Measurements from ENCODE around the gene PARD3. TPM values are rescaled to one million over a fixed set of nuclear protein-coding genes. Genes with fewer than 3 reads are reported as not detected.

The PARD3 gene
- total RNA-seq, 2 experiments from 2014 or later, result 0.53 to 0.71 TPM

DNA sequence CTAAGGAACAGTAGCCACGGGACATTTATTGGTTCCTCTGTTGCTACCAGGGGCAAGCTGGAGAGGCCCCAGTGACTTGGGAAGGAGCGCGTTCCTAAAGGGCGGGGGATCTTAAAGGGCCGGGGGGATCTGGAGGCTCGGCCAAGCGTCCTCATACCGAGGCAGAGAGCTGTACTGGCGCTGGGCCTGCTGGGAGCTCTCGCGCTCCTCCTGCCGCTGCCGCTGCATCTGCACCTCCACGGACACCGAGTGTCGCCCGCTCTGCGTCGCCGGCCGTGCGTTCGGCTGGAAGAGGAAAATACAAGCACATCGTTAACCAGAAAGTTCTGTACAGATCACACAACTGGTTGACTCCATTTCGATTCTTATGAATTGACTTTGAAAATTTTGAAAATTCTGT lies 695.6 kb downstream of the PARD3 start:
- Mint-ChIP-seq H3K36me3 (ENCODE audit: low read depth) (no peaks in the 10 kb centered on the region), H3K4me1 (ENCODE audit: low read depth) (peaks cover 18% of the 10 kb centered on the region), H3K27ac (no peak overlapping the region), H3K9me3 (no peaks in the 10 kb centered on the region), H3K4me3 (no peak overlapping the region), H3K27me3 (no peaks in the 10 kb centered on the region)
- POLR2A ChIA-PET, result no interaction called here
- CTCF ChIA-PET, result no interaction called here
- H3K4me1 ChIP-seq (ENCODE audit: insufficient read depth, low read length), result no peaks in the 10 kb centered on the region
- ATAC-seq (ENCODE audit: poor library complexity) (no peak), DNase-seq (no peak)
- H3K36me3 ChIP-seq (ENCODE audit: insufficient read depth, low read length), result no peaks in the 10 kb centered on the region
- no peak overlapping the region for H3K4me3 ChIP-seq (ENCODE audit: low read length)
- no peaks in the 10 kb centered on the region for H3K9me3 ChIP-seq (ENCODE audit: control insufficient read depth in 1 of 2, insufficient read depth in 1 of 2, low read length in 2 of 2)
- H3K27ac ChIP-seq (ENCODE audit: low read depth in 1 of 2, low read length in 2 of 2), result no peak overlapping the region
- TF ChIP-seq, protein P1, sequence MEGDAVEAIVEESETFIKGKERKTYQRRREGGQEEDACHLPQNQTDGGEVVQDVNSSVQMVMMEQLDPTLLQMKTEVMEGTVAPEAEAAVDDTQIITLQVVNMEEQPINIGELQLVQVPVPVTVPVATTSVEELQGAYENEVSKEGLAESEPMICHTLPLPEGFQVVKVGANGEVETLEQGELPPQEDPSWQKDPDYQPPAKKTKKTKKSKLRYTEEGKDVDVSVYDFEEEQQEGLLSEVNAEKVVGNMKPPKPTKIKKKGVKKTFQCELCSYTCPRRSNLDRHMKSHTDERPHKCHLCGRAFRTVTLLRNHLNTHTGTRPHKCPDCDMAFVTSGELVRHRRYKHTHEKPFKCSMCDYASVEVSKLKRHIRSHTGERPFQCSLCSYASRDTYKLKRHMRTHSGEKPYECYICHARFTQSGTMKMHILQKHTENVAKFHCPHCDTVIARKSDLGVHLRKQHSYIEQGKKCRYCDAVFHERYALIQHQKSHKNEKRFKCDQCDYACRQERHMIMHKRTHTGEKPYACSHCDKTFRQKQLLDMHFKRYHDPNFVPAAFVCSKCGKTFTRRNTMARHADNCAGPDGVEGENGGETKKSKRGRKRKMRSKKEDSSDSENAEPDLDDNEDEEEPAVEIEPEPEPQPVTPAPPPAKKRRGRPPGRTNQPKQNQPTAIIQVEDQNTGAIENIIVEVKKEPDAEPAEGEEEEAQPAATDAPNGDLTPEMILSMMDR (IDR thresholded peaks at IDR 0.05), result no peak
- intact Hi-C loops (cut with DNase I, micrococcal nuclease), result no loop called here
- no peaks in the 10 kb centered on the region for H3K27me3 ChIP-seq (ENCODE audit: control insufficient read depth in 1 of 2, insufficient read depth in 2 of 2, low read length in 2 of 2)

DNA sequence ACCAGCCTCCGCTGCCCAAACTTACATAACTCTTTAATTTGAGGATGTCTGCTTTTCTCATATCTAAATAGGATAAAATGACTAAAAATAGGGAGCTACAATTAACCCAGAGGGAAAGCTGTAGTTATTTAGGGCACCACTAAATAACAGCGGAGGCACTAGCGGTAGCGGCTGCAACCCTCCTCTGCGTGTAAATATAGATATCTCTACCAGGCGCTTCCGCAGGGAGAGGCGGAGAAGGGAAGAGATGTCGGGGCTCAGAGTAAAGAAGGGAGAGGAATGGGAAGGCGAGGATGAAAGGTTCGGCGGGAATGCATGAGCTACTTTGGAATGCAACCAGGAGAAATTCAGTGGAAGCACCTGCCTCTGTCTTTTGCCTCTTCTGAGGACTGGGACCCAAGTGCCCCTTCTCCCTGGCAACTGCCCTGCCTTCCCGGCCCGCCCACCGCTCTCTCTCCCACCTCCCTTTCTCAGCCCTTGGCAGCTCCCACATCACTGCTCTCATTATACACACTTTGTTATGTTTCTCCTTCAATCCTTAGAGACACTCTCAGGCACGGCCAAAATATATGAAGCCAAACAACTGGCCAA lies 698.3 kb downstream of the PARD3 start:
- Histone ChIP-seq H3K27me3 (ENCODE audit: control insufficient read depth in 1 of 2, insufficient read depth in 2 of 2, low read length in 2 of 2) (no peaks in the 10 kb centered on the region), H3K4me3 (ENCODE audit: low read length) (no peak overlapping the region), H3K9me3 (ENCODE audit: control insufficient read depth in 1 of 2, insufficient read depth in 1 of 2, low read length in 2 of 2) (no peaks in the 10 kb centered on the region), H3K27ac (ENCODE audit: low read depth in 1 of 2, low read length in 2 of 2) (no peak overlapping the region), H3K4me1 (ENCODE audit: insufficient read depth, low read length) (no peaks in the 10 kb centered on the region), H3K36me3 (ENCODE audit: insufficient read depth, low read length) (no peaks in the 10 kb centered on the region)
- no peak for ATAC-seq (ENCODE audit: poor library complexity)
- no peak for DNase-seq
- TF ChIP-seq, protein P1 (IDR thresholded peaks at IDR 0.05), result no peak
- Mint-ChIP-seq H3K4me3 (no peak overlapping the region), H3K9me3 (no peaks in the 10 kb centered on the region), H3K36me3 (ENCODE audit: low read depth) (no peaks in the 10 kb centered on the region), H3K4me1 (ENCODE audit: low read depth) (peaks cover 6% of the 10 kb centered on the region), H3K27ac (no peak overlapping the region), H3K27me3 (no peaks in the 10 kb centered on the region)
- intact Hi-C loops (cut with DNase I, micrococcal nuclease), result no loop called here
- CTCF ChIA-PET, result no interaction called here
- POLR2A ChIA-PET, result interaction anchor here (0.7 kb wide), 1 partner anchor 17 kb away, joined by 3 read pairs; no protein-coding TSS in a partner anchor

DNA sequence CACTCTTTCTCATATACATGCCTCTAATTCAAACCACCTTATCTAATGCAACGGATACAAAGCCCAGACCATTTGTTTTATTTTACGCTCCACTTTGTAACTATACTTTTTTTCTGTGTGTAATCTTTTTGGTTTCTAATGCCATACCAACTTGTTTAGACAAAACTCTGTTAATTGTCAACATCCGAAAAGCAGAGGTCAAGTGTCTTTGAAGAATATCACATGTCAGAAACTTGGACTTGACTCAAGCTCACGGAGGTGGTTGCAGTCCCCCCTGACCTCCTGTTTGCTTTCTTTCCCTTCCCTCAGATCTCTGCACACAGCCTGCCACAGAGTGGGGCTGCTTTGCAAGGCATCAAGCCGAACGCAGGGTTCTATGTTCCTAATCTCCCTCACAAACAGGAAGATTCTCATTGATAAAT lies 698.9 kb downstream of the PARD3 start:
- H3K4me3 Mint-ChIP-seq, result no peak overlapping the region
- Histone ChIP-seq H3K9me3 (ENCODE audit: control insufficient read depth in 1 of 2, insufficient read depth in 1 of 2, low read length in 2 of 2) (no peaks in the 10 kb centered on the region), H3K4me3 (ENCODE audit: low read length) (no peak overlapping the region), H3K4me1 (ENCODE audit: insufficient read depth, low read length) (no peaks in the 10 kb centered on the region), H3K36me3 (ENCODE audit: insufficient read depth, low read length) (no peaks in the 10 kb centered on the region), H3K27me3 (ENCODE audit: control insufficient read depth in 1 of 2, insufficient read depth in 2 of 2, low read length in 2 of 2) (no peaks in the 10 kb centered on the region), H3K27ac (ENCODE audit: low read depth in 1 of 2, low read length in 2 of 2) (no peak overlapping the region)
- H3K9me3 Mint-ChIP-seq, result no peaks in the 10 kb centered on the region
- no peak for DNase-seq
- TF ChIP-seq, protein P1 (IDR thresholded peaks at IDR 0.05), result no peak
- H3K36me3 Mint-ChIP-seq (ENCODE audit: low read depth), result no peaks in the 10 kb centered on the region
- H3K4me1 Mint-ChIP-seq (ENCODE audit: low read depth), result peaks cover under 1% of the 10 kb centered on the region
- ChIA-PET POLR2A (no interaction called here), CTCF (no interaction called here)
- no peaks in the 10 kb centered on the region for H3K27me3 Mint-ChIP-seq
- H3K27ac Mint-ChIP-seq, result no peak overlapping the region
- ATAC-seq (ENCODE audit: poor library complexity), result no peak
- intact Hi-C loops (cut with DNase I, micrococcal nuclease), result no loop called here
